GM13976 (cell line): Measurements from ENCODE around the gene WDR75.

Source experiments
- DNase-seq: peaks from one replicate; pipeline ENCODE4 v3.0.0; 2012; ENCODE audit warnings: low spot score
- CTCF ChIP-seq: IDR thresholded peaks from 2 replicates; pipeline ENCODE4 v1.5.1; 2012; ENCODE audit warnings: borderline replicate concordance, mild to moderate bottlenecking; ENCODE audit not compliant: insufficient read depth; ENCODE audit errors: extremely low read depth, missing control alignments, control extremely low read depth
- in situ Hi-C: fragments of 300-500 bp; cut with MboI; formaldehyde crosslinking; loops from one replicate; pipeline ENCODE4 v1.12.0; 2022; ENCODE audit warnings: low sequenced_read_pairs, mixed read lengths, inconsistent platforms; ENCODE audit not compliant: unreplicated experiment

WDR75 gene

DNA sequence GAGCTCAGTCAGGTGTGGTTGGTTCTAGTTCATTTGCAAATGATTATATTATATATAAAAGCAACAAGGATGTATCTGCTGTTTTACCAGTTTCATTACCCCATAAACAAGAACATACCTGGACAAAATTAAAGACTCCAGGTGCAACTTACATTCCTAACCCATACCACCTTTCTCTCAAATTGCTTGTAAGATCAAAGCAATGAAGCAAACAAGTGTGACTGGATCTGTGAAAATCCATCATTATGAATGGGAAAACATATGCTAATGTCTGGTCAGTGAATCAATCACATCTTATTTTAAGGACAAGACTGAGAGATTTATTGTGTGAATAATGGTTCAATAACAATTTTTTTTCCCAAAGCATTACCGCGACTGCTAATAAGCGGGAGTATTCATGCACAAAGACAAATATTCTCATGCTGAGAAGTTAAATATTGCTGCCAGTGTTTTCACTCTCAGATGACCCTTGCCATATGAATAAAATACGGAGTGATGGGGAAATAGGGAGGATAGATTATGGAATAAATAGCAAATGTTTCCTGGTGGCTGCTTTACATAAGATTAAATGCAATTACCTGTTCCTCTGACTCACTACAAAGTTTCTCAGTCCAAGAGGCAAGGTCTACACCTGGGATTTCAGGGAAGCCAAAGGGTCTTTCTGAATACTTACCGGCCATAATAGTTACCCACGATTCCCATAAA lies 59.3 kb downstream of the WDR75 start:
- no peak for DNase-seq
- no peak for TF ChIP-seq CTCF
- in situ Hi-C loops: no loop called here

DNA sequence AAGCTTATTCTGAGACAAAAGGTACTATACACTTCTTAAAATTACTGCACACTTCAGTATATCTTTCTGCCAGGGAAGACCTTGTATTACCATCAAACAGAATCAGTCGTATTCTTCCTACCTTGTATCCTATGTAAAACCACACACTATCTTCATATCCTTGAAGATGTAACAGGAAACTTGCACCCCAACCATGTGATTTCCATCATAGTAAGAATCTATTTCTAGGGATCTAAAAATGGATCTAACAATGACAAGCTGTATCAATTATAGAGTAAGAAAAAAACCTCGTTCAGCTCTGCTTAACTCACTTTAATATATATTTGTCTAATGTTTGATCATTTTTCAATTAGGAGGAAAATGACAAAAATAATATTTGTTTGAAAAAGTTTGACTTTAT lies 60.2 kb downstream of the WDR75 start:
- no peak for DNase-seq
- TF ChIP-seq CTCF: no peak
- in situ Hi-C loops: no loop called here

DNA sequence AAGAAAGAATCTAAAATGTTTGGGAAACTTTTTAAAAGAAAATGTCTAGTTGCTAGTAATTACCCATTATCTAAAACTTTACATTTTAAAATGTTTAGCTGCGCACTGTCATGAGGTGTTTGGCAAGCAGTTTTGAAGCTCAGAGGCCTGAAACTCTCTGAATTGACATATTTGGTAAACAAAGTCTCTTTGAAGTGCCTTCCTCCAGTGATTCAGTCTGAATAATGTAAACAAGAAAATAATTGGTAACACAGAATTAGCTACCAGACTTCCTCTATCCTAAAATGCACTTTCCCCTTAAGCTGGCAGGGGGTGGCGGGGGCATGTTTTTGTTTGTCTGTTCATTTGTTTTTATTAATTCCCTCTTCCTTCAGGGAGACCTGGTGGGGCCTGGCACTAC lies 61.4 kb downstream of the WDR75 start:
- DNase-seq: no peak
- TF ChIP-seq CTCF: no peak
- in situ Hi-C loops: no loop called here

DNA sequence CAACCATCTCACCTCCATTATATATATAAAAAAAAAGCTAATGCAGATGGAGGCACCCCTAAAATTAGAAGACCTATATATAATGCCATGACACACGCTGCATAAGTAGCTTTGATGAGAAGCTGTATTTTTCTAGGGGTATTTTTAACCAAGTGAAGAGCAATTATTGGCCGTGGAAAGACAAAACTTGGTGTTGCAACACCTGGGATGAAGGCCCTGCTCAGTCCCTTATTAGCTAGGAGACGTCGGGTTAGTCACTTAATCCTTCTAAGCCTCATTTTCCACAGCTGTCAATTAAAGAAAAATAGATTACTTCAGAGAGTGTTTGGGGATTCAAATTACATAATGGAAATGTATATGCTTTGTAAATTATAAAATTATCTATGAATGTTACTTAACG lies 63.0 kb downstream of the WDR75 start:
- in situ Hi-C loops: no loop called here
- no peak for TF ChIP-seq CTCF
- no peak for DNase-seq

DNA sequence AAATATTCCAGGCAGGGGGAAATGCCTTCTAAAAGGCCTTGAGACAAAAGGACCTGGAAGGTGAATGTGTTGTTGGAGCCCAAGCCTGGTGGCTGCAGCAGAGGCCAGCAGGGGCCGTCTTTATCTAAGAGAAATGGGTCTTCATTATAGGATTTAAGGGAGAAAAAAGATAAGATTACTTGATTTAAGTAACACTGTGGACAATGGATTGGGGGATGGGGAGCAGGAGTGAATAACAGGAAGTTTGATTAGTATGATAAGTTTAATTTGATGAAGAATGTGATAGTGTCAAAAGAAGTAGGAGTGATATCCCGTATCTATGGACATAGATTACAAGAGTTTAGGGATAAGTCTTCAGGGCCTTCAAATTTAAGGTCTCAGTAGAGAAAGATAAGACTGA lies 64.2 kb downstream of the WDR75 start:
- no peak for TF ChIP-seq CTCF
- in situ Hi-C loops: no loop called here
- DNase-seq: no peak

DNA sequence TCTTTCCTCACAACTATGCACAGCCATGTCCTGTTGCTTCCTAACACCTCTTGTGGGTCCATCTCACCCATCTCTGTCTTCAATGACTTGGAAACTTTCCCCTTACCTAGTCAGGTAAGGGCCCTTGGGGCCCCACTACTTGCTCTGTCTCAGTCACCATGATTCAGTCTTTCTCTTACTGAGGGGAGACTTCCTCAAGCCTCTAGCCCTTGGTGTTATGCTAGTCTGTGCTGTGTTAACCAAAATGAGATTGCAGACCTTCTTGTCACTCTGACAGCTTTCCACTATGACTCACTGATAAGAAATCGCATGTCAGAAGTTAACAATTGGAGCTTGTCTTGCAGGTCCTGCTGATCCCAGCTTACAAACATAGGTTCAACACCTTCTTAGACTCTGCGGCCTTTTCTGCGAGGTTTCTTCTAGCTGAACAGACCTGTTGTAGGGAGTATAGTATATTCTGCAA lies 65.3 kb downstream of the WDR75 start:
- in situ Hi-C loops: no loop called here
- no peak for TF ChIP-seq CTCF
- DNase-seq: no peak
